Measurements from ENCODE around the gene FAM107B.

GRCh38 chr10:14519785-14520184 lies 254.9 kb downstream of the FAM107B start:
- TF ChIP-seq POLR2AphosphoS5 (IDR thresholded peaks at IDR 0.05; ENCODE audit: low read depth) (no peak), NANOG (IDR thresholded peaks at IDR 0.05; ENCODE audit: borderline replicate concordance) (no peak), EZH2 (IDR thresholded peaks at IDR 0.05; ENCODE audit: low read depth, unreplicated experiment) (no peak)
- TF ChIP-seq, protein P1, sequence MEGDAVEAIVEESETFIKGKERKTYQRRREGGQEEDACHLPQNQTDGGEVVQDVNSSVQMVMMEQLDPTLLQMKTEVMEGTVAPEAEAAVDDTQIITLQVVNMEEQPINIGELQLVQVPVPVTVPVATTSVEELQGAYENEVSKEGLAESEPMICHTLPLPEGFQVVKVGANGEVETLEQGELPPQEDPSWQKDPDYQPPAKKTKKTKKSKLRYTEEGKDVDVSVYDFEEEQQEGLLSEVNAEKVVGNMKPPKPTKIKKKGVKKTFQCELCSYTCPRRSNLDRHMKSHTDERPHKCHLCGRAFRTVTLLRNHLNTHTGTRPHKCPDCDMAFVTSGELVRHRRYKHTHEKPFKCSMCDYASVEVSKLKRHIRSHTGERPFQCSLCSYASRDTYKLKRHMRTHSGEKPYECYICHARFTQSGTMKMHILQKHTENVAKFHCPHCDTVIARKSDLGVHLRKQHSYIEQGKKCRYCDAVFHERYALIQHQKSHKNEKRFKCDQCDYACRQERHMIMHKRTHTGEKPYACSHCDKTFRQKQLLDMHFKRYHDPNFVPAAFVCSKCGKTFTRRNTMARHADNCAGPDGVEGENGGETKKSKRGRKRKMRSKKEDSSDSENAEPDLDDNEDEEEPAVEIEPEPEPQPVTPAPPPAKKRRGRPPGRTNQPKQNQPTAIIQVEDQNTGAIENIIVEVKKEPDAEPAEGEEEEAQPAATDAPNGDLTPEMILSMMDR (conservative IDR thresholded peaks at IDR 0.05; ENCODE audit: low read depth in 2 of 2): no peak
- TF ChIP-seq, protein P2, sequence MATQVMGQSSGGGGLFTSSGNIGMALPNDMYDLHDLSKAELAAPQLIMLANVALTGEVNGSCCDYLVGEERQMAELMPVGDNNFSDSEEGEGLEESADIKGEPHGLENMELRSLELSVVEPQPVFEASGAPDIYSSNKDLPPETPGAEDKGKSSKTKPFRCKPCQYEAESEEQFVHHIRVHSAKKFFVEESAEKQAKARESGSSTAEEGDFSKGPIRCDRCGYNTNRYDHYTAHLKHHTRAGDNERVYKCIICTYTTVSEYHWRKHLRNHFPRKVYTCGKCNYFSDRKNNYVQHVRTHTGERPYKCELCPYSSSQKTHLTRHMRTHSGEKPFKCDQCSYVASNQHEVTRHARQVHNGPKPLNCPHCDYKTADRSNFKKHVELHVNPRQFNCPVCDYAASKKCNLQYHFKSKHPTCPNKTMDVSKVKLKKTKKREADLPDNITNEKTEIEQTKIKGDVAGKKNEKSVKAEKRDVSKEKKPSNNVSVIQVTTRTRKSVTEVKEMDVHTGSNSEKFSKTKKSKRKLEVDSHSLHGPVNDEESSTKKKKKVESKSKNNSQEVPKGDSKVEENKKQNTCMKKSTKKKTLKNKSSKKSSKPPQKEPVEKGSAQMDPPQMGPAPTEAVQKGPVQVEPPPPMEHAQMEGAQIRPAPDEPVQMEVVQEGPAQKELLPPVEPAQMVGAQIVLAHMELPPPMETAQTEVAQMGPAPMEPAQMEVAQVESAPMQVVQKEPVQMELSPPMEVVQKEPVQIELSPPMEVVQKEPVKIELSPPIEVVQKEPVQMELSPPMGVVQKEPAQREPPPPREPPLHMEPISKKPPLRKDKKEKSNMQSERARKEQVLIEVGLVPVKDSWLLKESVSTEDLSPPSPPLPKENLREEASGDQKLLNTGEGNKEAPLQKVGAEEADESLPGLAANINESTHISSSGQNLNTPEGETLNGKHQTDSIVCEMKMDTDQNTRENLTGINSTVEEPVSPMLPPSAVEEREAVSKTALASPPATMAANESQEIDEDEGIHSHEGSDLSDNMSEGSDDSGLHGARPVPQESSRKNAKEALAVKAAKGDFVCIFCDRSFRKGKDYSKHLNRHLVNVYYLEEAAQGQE (IDR thresholded peaks at IDR 0.05; ENCODE audit: unreplicated experiment): no peak

Data from GM23338 (cell line).